A549 (cell line): ENCODE data around the gene TPI1. TPM values are rescaled to one million over a fixed set of nuclear protein-coding genes. Genes with fewer than 3 reads are reported as not detected.

Experiments used
- ATAC-seq, 2 experiments: fragments of 200-7000 bp in 1 of 2; fragments of >200 bp in 1 of 2; cut with Nextera tagmentation in 1 of 2; cut with Tn5 transposase in 1 of 2; 3 replicates each; pipeline versions ENCODE4 v1.8.0 to v1.9.1; 2018 to 2020; ENCODE audit warnings: mild to moderate bottlenecking in 1 of 2, moderate library complexity in 1 of 2
- CTCF ChIA-PET: fragments of 300-600 bp; sonication (Branson Sonifier 250); formaldehyde crosslinking; extraction: SDS; loops from one replicate; lab custom pipeline; 2021; ENCODE audit warnings: antibody characterized with exemption, inconsistent platforms; lab: Yijun Ruan, JAX
- POLR2A ChIA-PET: fragments of 350-600 bp; formaldehyde crosslinking; extraction: SDS; loops from one replicate; lab custom pipeline; 2021; ENCODE audit warnings: antibody characterized with exemption, inconsistent platforms; lab: Yijun Ruan, JAX
- DNase-seq, 2 experiments: peaks; one replicate each; pipeline versions ENCODE4 v3.0.0 to v3.0.0-alpha.2; 2011 to 2016; ENCODE audit warnings: low read depth in 1 of 2, low spot score in 1 of 2
- FAIRE-seq: peaks from 2 replicates; lab custom pipeline; 2011; peaks lifted over from hg19 to GRCh38; lab: Jason Lieb, UNC
- H3K27ac ChIP-seq, 2 experiments: fragments of >200 bp; sonication (Bioruptor Twin); formaldehyde crosslinking; 3 replicates each; pipeline ENCODE4 v1.5.1; 2016 to 2017
- H3K4me1 ChIP-seq: fragments of >200 bp; sonication (Bioruptor Twin); formaldehyde crosslinking; 3 replicates; pipeline ENCODE4 v1.6.1; 2016
- H3K4me2 ChIP-seq: fragments of >200 bp; sonication (Bioruptor Twin); formaldehyde crosslinking; 3 replicates; pipeline ENCODE4 v1.6.1; 2016
- H3K4me3 ChIP-seq: fragments of >200 bp; sonication (Bioruptor Twin); formaldehyde crosslinking; 3 replicates; pipeline ENCODE4 v1.5.1; 2016
- H3K9me3 ChIP-seq: fragments of >200 bp; sonication (Bioruptor Twin); formaldehyde crosslinking; 3 replicates; pipeline ENCODE4 v1.6.1; 2016
- CBX2 ChIP-seq: fragments of 200-600 bp; sonication (generic); IDR thresholded peaks from 2 replicates; pipeline ENCODE4 v1.6.1; 2016; ENCODE audit warnings: low read depth, mild to moderate bottlenecking, borderline replicate concordance
- E2F6 ChIP-seq: IDR thresholded peaks from 2 replicates; pipeline ENCODE4 v1.6.1; 2012; ENCODE audit warnings: low read depth, borderline replicate concordance
- EHF ChIP-seq: fragments of 250-450 bp; sonication (Bioruptor Pico); IDR thresholded peaks from 2 replicates; pipeline ENCODE4 v1.5.0; 2020; ENCODE audit warnings: mild to moderate bottlenecking
- EHMT2 ChIP-seq: fragments of 200-600 bp; sonication (generic); IDR thresholded peaks from 2 replicates; pipeline ENCODE4 v1.6.1; 2016; ENCODE audit warnings: antibody characterized with exemption, low read depth, mild to moderate bottlenecking, moderate library complexity
- ELK1 ChIP-seq: fragments of 150-350 bp; IDR thresholded peaks from 2 replicates; pipeline ENCODE4 v1.6.1; 2014; ENCODE audit warnings: low read depth, mild to moderate bottlenecking, low read length
- HES2 ChIP-seq: fragments of >200 bp; sonication (Bioruptor Twin); formaldehyde crosslinking; IDR thresholded peaks from 2 replicates; pipeline ENCODE4 v1.6.1; 2016
- JUN ChIP-seq, 2 experiments: fragments of >200 bp; sonication (Bioruptor Twin); formaldehyde crosslinking; IDR thresholded peaks; 2 replicates in 1 of 2; 3 replicates in 1 of 2; pipeline ENCODE4 v1.6.1; 2016 to 2017
- MYC ChIP-seq: IDR thresholded peaks from 2 replicates; pipeline ENCODE4 v1.6.1; 2012; ENCODE audit warnings: mild to moderate bottlenecking, inconsistent platforms, low read length, improper control_type of control experiment, borderline replicate concordance
- PBX3 ChIP-seq: IDR thresholded peaks from 2 replicates; pipeline ENCODE4 v1.6.1; 2012
- PHF8 ChIP-seq: fragments of 200-600 bp; sonication (generic); IDR thresholded peaks from 2 replicates; pipeline ENCODE4 v1.6.1; 2016; ENCODE audit warnings: low read depth, mild to moderate bottlenecking, antibody characterized with exemption, moderate library complexity, borderline replicate concordance
- POLR2A ChIP-seq: IDR thresholded peaks from 2 replicates; pipeline ENCODE4 v1.6.1; 2012; ENCODE audit warnings: mild to moderate bottlenecking, low read length
- RAD21 ChIP-seq, 2 experiments: fragments of >200 bp in 1 of 2; sonication (Bioruptor Twin) in 1 of 2; formaldehyde crosslinking in 1 of 2; IDR thresholded peaks in 1 of 2; conservative IDR thresholded peaks in 1 of 2; 2 replicates in 1 of 2; 3 replicates in 1 of 2; pipeline ENCODE4 v1.6.1; 2012 to 2018; ENCODE audit warnings: inconsistent platforms in 1 of 2
- RCOR1 ChIP-seq: fragments of 150-350 bp; IDR thresholded peaks from 2 replicates; pipeline ENCODE4 v1.6.1; 2014; ENCODE audit warnings: antibody characterized with exemption, low read length, low read depth
- REST ChIP-seq: fragments of 200-600 bp; sonication (generic); IDR thresholded peaks from 2 replicates; pipeline ENCODE4 v1.6.1; 2016; ENCODE audit warnings: antibody characterized with exemption, mild to moderate bottlenecking, moderate library complexity
- RFX5 ChIP-seq: fragments of 450-650 bp; IDR thresholded peaks from 2 replicates; pipeline ENCODE4 v1.7.1; 2014; ENCODE audit warnings: antibody characterized with exemption, mild to moderate bottlenecking, moderate library complexity
- RNF2 ChIP-seq: fragments of 200-600 bp; sonication (generic); IDR thresholded peaks from 2 replicates; pipeline ENCODE4 v1.6.1; 2016; ENCODE audit warnings: low read depth, mild to moderate bottlenecking, antibody characterized with exemption, moderate library complexity, borderline replicate concordance
- SMC3 ChIP-seq: fragments of >200 bp; sonication (Bioruptor Twin); formaldehyde crosslinking; IDR thresholded peaks from 3 replicates; pipeline ENCODE4 v1.6.1; 2018; ENCODE audit warnings: inconsistent platforms
- ZC3H11A ChIP-seq: fragments of 450-650 bp; IDR thresholded peaks from 2 replicates; pipeline ENCODE4 v1.6.1; 2014; ENCODE audit warnings: antibody characterized with exemption, mild to moderate bottlenecking
- ZFP36 ChIP-seq: fragments of 450-650 bp; IDR thresholded peaks from 2 replicates; pipeline ENCODE4 v1.6.1; 2014; ENCODE audit warnings: borderline replicate concordance; ENCODE audit not compliant: partially characterized antibody
- ZSCAN20 ChIP-seq: fragments of 250-450 bp; sonication (Bioruptor Pico); IDR thresholded peaks from 2 replicates; pipeline ENCODE4 v1.8.0; 2022; ENCODE audit warnings: mild to moderate bottlenecking, moderate library complexity
- WGBS: methylation state at CpG from one replicate; pipeline ENCODE4 v1.1.6; 2017; ENCODE audit errors: missing lambda C conversion rate; 5-methylcytosine and 5-hydroxymethylcytosine counted together
- polyA plus RNA-seq, 4 experiments: library from polyadenylated mRNA; depleted of rRNA in 3 of 4; stranded (reverse); fragments of >200 nt; fragmentation: RNase III in 1 of 4; extraction: RNeasy Plus Mini Kit Qiagen cat#74134 plus additional on column Dnase treatment in 1 of 4; gene quantifications; 2 replicates in 3 of 4; 3 replicates in 1 of 4; pipeline ENCODE4 v1.2.3, GENCODE V29; 2011 to 2017

The TPI1 gene
- polyA plus RNA-seq, 2 of the 4 experiments (the other 2 are of a cell fraction): 1,293 to 1,913 TPM

- no peak for DNase-seq
- Histone ChIP-seq H3K27ac (peak overlapping the region in 1 of 2 experiments; percentile 87; a peak in 4 of 6 replicates), H3K9me3 (no peaks in the 10 kb centered on the region), H3K4me3 (peak overlapping the region; percentile 55; the same call in 2 of the 3 replicates), H3K4me1 (peaks cover 20% of the 10 kb centered on the region)
- POLR2A ChIA-PET: interaction anchor here (1.4 to 2.1 kb wide), 2 partner anchors 69 kb away, joined by 4 to 9 read pairs; partner anchors contain the start of gene MLF2
- CTCF ChIA-PET: interaction anchor here (0.6 to 29.8 kb wide), 7 partner anchors 11 to 252 kb away, joined by 3 to 306 read pairs (median 78); partner anchors contain the start of genes CD4 and MLF2
- 86% methylated on average over 7 of the region's 7 CpGs for WGBS
- TF ChIP-seq PBX3 (no peak), ZC3H11A (no peak), RCOR1 (no peak), JUN (IDR thresholded peaks at IDR 0.05) (no peak), CBX2 (no peak), RNF2 (no peak), ZFP36 (no peak), ELK1 (no peak), RAD21 (conservative IDR thresholded peaks at IDR 0.05 in 1 of 2, IDR thresholded peaks at IDR 0.05 in 1 of 2) (no peak), MYC (no peak), HES2 (no peak), POLR2A (no peak), ZSCAN20 (no peak), REST (no peak), PHF8 (no peak), EHF (CRISPR knock-in tag) (no peak), RFX5 (no peak), SMC3 (no peak), E2F6 (no peak), EHMT2 (no peak)
- TF ChIP-seq, all 56 proteins: peak for 0
- FAIRE-seq (no peak), ATAC-seq (no peak)
- peak overlapping the region; percentile 100 for H3K4me2 ChIP-seq
Observed at GRCh38 chr12:6822426-6823135, 44.8 kb upstream of the TPI1 start.
